GM12878 (cell line): ENCODE data around the gene RASAL2. TPM values are rescaled to one million over a fixed set of nuclear protein-coding genes. Genes with fewer than 3 reads are reported as not detected.

ENCODE experiments used
- ATAC-seq: fragments of 200-7000 bp; cut with Tn5 transposase; 3 replicates; pipeline ENCODE4 v1.9.1; 2020; ENCODE audit warnings: mild to moderate bottlenecking, moderate library complexity
- BruUV-seq: library from RNA; stranded (reverse); fragments of 400-500 nt; replicated peaks from 2 replicates; lab custom pipeline; 2021; lab: Mats Ljungman, UMichigan
- CTCF ChIA-PET: fragments of 300-600 bp; sonication (Branson Sonifier 250); formaldehyde crosslinking; extraction: SDS; loops from one replicate; lab custom pipeline; 2021; ENCODE audit warnings: inconsistent platforms; lab: Yijun Ruan, JAX
- POLR2A ChIA-PET: fragments of 350-600 bp; formaldehyde crosslinking; extraction: SDS; loops from one replicate; lab custom pipeline; 2021; ENCODE audit warnings: inconsistent platforms; lab: Charles Lee
- RAD21 ChIA-PET: fragments of 300-600 bp; sonication (Branson Sonifier 250); formaldehyde crosslinking; loops from one replicate; lab custom pipeline; 2023; ENCODE audit warnings: antibody characterized with exemption; ENCODE audit not compliant: unreplicated experiment; lab: Charles Lee
- SMC1A ChIA-PET: fragments of 300-600 bp; sonication (Branson Sonifier 250); formaldehyde crosslinking; loops from one replicate; lab custom pipeline; 2023; ENCODE audit not compliant: unreplicated experiment, uncharacterized antibody; lab: Charles Lee
- DNase-seq: peaks from one replicate; pipeline ENCODE4 v3.0.0-alpha.2; 2011; ENCODE audit warnings: low read depth, low spot score
- FAIRE-seq: peaks from 3 replicates; lab custom pipeline; 2011; peaks lifted over from hg19 to GRCh38; lab: Jason Lieb, UNC
- H2AFZ ChIP-seq: 2 replicates; pipeline ENCODE4 v1.6.0; 2011; ENCODE audit warnings: low read depth, low read length, control low read depth; ENCODE audit not compliant: control insufficient read depth
- H3K27ac ChIP-seq: 2 replicates; pipeline ENCODE4 v1.5.1; 2011; ENCODE audit warnings: control low read depth; ENCODE audit not compliant: control insufficient read depth, insufficient read depth
- H3K27me3 ChIP-seq, 2 experiments: replicated peaks in 1 of 2; 2 replicates each; pipeline versions ENCODE4 v1.6.0 to v1.6.1; 2011; ENCODE audit warnings: low read length in 1 of 2; ENCODE audit not compliant: control insufficient read depth in 2 of 2, insufficient read depth in 2 of 2
- H3K36me3 ChIP-seq, 2 experiments: 2 replicates each; pipeline ENCODE4 v1.5.1; 2011; ENCODE audit warnings: low read length in 1 of 2; ENCODE audit not compliant: control insufficient read depth in 2 of 2, insufficient read depth in 2 of 2
- H3K4me1 ChIP-seq: 2 replicates; pipeline ENCODE4 v1.6.1; 2011; ENCODE audit warnings: mild to moderate bottlenecking, low read length, moderate library complexity, mixed read lengths; ENCODE audit not compliant: control insufficient read depth, insufficient read depth
- H3K4me2 ChIP-seq: 2 replicates; pipeline ENCODE4 v1.6.0; 2011; ENCODE audit warnings: control low read depth; ENCODE audit not compliant: control insufficient read depth, insufficient read depth
- H3K4me3 ChIP-seq: fragments of 200-600 bp; sonication (generic); 2 replicates; pipeline ENCODE4 v1.5.1; 2016
- H3K79me2 ChIP-seq: 2 replicates; pipeline ENCODE4 v1.6.0; 2011; ENCODE audit warnings: low read length; ENCODE audit not compliant: control insufficient read depth, insufficient read depth
- H3K9ac ChIP-seq: 2 replicates; pipeline ENCODE4 v1.8.0; 2011; ENCODE audit warnings: low read length, control low read depth, mixed read lengths; ENCODE audit not compliant: control insufficient read depth, insufficient read depth
- H3K9me3 ChIP-seq: replicated peaks from 3 replicates; pipeline ENCODE4 v1.5.1; 2011; ENCODE audit warnings: mild to moderate bottlenecking, low read length; ENCODE audit not compliant: control insufficient read depth, insufficient read depth
- H4K20me1 ChIP-seq: 2 replicates; pipeline ENCODE4 v1.6.0; 2011; ENCODE audit not compliant: control insufficient read depth, insufficient read depth
- ATF3 ChIP-seq: IDR thresholded peaks from 2 replicates; pipeline ENCODE4 v1.6.1; 2011; ENCODE audit warnings: low read depth, mild to moderate bottlenecking, low read length, moderate library complexity, borderline replicate concordance; ENCODE audit errors: extremely low read depth
- BACH1 ChIP-seq: fragments of 450-650 bp; IDR thresholded peaks from 2 replicates; pipeline ENCODE4 v1.6.1; 2017; ENCODE audit warnings: mild to moderate bottlenecking, borderline replicate concordance
- BRCA1 ChIP-seq: IDR thresholded peaks from 2 replicates; pipeline ENCODE4 v1.6.1; 2011; ENCODE audit warnings: low read depth, low read length, improper control_type of control experiment
- CBX3 ChIP-seq: fragments of 200-600 bp; sonication (generic); IDR thresholded peaks from 2 replicates; pipeline ENCODE4 v1.6.1; 2016; ENCODE audit warnings: low read depth, borderline replicate concordance
- CHD2 ChIP-seq: IDR thresholded peaks from 2 replicates; pipeline ENCODE4 v1.6.1; 2011; ENCODE audit warnings: low read depth, low read length, improper control_type of control experiment, borderline replicate concordance
- E2F8 ChIP-seq: fragments of 450-650 bp; IDR thresholded peaks from 2 replicates; pipeline ENCODE4 v1.6.1; 2018; ENCODE audit warnings: mild to moderate bottlenecking, low read depth, moderate library complexity; ENCODE audit not compliant: partially characterized antibody
- ETV6 ChIP-seq, 2 experiments: fragments of 450-650 bp in 1 of 2; IDR thresholded peaks in 1 of 2; conservative IDR thresholded peaks in 1 of 2; 2 replicates each; pipeline ENCODE4 v1.6.1; 2014; ENCODE audit warnings: antibody characterized with exemption in 1 of 2, borderline replicate concordance in 1 of 2, low read depth in 1 of 2, mild to moderate bottlenecking in 1 of 2, moderate library complexity in 1 of 2
- GATAD2B ChIP-seq: fragments of 450-650 bp; conservative IDR thresholded peaks from 2 replicates; pipeline ENCODE4 v1.6.1; 2017; ENCODE audit warnings: low read depth, mild to moderate bottlenecking, moderate library complexity
- NFXL1 ChIP-seq: fragments of 450-650 bp; IDR thresholded peaks from 2 replicates; pipeline ENCODE4 v1.6.1; 2017; ENCODE audit warnings: antibody characterized with exemption, mild to moderate bottlenecking, borderline replicate concordance
- POLR2AphosphoS5 ChIP-seq: IDR thresholded peaks from 2 replicates; pipeline ENCODE4 v1.6.1; 2011; ENCODE audit warnings: mild to moderate bottlenecking, low read length, inconsistent platforms
- RCOR1 ChIP-seq: conservative IDR thresholded peaks from 2 replicates; pipeline ENCODE4 v1.6.1; 2012; ENCODE audit warnings: low read depth, low read length, improper control_type of control experiment
- RUNX3 ChIP-seq: IDR thresholded peaks from 2 replicates; pipeline ENCODE4 v1.6.1; 2012; ENCODE audit warnings: low read length, inconsistent platforms
- ZBTB11 ChIP-seq: fragments of 450-650 bp; formaldehyde crosslinking; IDR thresholded peaks from 2 replicates; pipeline ENCODE4 v1.5.0; 2022; ENCODE audit warnings: mild to moderate bottlenecking, missing genetic modification characterization
- ZBTB33 ChIP-seq: fragments of 450-650 bp; IDR thresholded peaks from 2 replicates; pipeline ENCODE4 v1.6.1; 2017; ENCODE audit warnings: mild to moderate bottlenecking
- WGBS: methylation state at CpG from one replicate; pipeline ENCODE4 v1.1.6; 2016; ENCODE audit warnings: low lambda C conversion rate; ENCODE audit not compliant: insufficient replicate concordance, insufficient coverage; ENCODE audit errors: missing lambda C conversion rate; 5-methylcytosine and 5-hydroxymethylcytosine counted together
- in situ Hi-C: fragments of 300-500 bp; cut with MboI; formaldehyde crosslinking; loops from 9 replicates; pipeline ENCODE4 v1.14.3; 2018; ENCODE audit warnings: mixed read lengths
- intact Hi-C: fragments of 100-400 bp; cut with micrococcal nuclease; formaldehyde crosslinking; loops from one replicate; pipeline ENCODE4 v1.14.2; 2022; ENCODE audit not compliant: unreplicated experiment
- polyA plus RNA-seq, 11 experiments: library from polyadenylated mRNA; depleted of rRNA in 4 of 11; unstranded in 6 of 11; stranded (reverse) in 5 of 11; fragments of >200 nt; fragmentation: Nextera tagmentation in 4 of 11; fragmentation: Illumina TruSeq in 1 of 11; extraction: Ambion mirVana in 4 of 11; extraction: Trizol in 1 of 11; gene quantifications; 1 replicate in 1 of 11; 2 replicates in 10 of 11; pipeline versions ENCODE4 v1.2.1 to v1.2.3, GENCODE V29; 2011 to 2016; ENCODE audit warnings: inconsistent platforms in 2 of 11, missing spikeins in 2 of 11, low read depth in 1 of 11
- total RNA-seq, 4 experiments: library from RNA; depleted of rRNA in 3 of 4; stranded (reverse); fragments of >200 nt in 3 of 4; fragmentation: Illumina TruSeq in 1 of 4; extraction: Trizol in 1 of 4; gene quantifications; 2 replicates each; pipeline versions ENCODE4 v1.2.1 to v1.2.3, GENCODE V29; 2013 to 2021

The RASAL2 gene
- total and polyA plus RNA-seq, 10 of the 15 experiments (the other 5 are each of a cell fraction or from before 2014, with no cell fraction given): 0.02 to 6.9 (median 0.17) TPM; not detected in 1

GRCh38 chr1:178101654-178102053 is 7.8 kb downstream of the RASAL2 start (continued):
- TF ChIP-seq RCOR1: no peak
- no peak for TF ChIP-seq ZBTB11
- no peak for TF ChIP-seq RUNX3
- TF ChIP-seq ZBTB33: no peak
- TF ChIP-seq CHD2: no peak
- no peak for TF ChIP-seq CBX3
- TF ChIP-seq, all 136 proteins: peak for 0

- intact Hi-C loops: no loop called here
- DNase-seq (no peak), FAIRE-seq (no peak), ATAC-seq (no peak)
- SMC1A ChIA-PET: interaction anchor here (0.8 to 1.4 kb wide), 4 partner anchors 16 to 34 kb away, joined by 3 to 4 read pairs (median 3); no protein-coding TSS in a partner anchor
- H3K27me3 ChIP-seq: no peaks in the 10 kb centered on the region; a peak in 1 of 4 replicates
- 45% methylated on average over 4 of the region's 4 CpGs for WGBS
- RAD21 ChIA-PET: no interaction called here
- no peak overlapping the region for H3K27ac ChIP-seq
- H3K79me2 ChIP-seq: no peaks in the 10 kb centered on the region
- no peaks in the 10 kb centered on the region for H3K36me3 ChIP-seq
- BruUV-seq: no TSS peak
- H3K4me2 ChIP-seq: no peak overlapping the region
- no peak overlapping the region for H2AFZ ChIP-seq
- H4K20me1 ChIP-seq: no peaks in the 10 kb centered on the region
- CTCF ChIA-PET: interaction anchor here (1.2 kb wide), 1 partner anchor 64 kb away, joined by 3 read pairs; no protein-coding TSS in a partner anchor
- no peaks in the 10 kb centered on the region for H3K9me3 ChIP-seq
- in situ Hi-C loops: no loop called here
- H3K4me1 ChIP-seq: no peaks in the 10 kb centered on the region
- no peak overlapping the region for H3K4me3 ChIP-seq
- no peak overlapping the region for H3K9ac ChIP-seq
- POLR2A ChIA-PET: no interaction called here
- TF ChIP-seq NFXL1: no peak
- no peak for TF ChIP-seq E2F8
- no peak for TF ChIP-seq BACH1
- no peak for TF ChIP-seq GATAD2B
- no peak for TF ChIP-seq POLR2AphosphoS5
- no peak for TF ChIP-seq BRCA1
- TF ChIP-seq ETV6 (conservative IDR thresholded peaks at IDR 0.05 in 1 of 2, IDR thresholded peaks at IDR 0.05 in 1 of 2; ENCODE audit: borderline replicate concordance in 1 of 2, low read depth in 1 of 2): no peak
- no peak for TF ChIP-seq ATF3
These were observed 8.3 kb downstream of the RASAL2 start for GRCh38 chr1:178102218-178102617.
